AG20443 (cell line): Measurements from ENCODE around the gene ROR2.

Experiments
- DNase-seq: peaks from one replicate; pipeline ENCODE4 v3.0.0; 2012; ENCODE audit warnings: low spot score, mixed read lengths

ROR2 gene

GRCh38 chr9:91714874-91715615 lies 235.0 kb downstream of the ROR2 start:
- no peak for DNase-seq

- DNase-seq: peak; percentile 76
These were observed 235.8 kb downstream of the ROR2 start for GRCh38 chr9:91714020-91714806.

- DNase-seq: no peak
These were observed 237.2 kb downstream of the ROR2 start for GRCh38 chr9:91712811-91713210.

GRCh38 chr9:91711755-91712601 lies 238.1 kb downstream of the ROR2 start:
- DNase-seq: no peak

- DNase-seq: no peak
These were observed 239.9 kb downstream of the ROR2 start for GRCh38 chr9:91710158-91710557.

- no peak for DNase-seq
These were observed 244.6 kb downstream of the ROR2 start for GRCh38 chr9:91705386-91705785.

DNA sequence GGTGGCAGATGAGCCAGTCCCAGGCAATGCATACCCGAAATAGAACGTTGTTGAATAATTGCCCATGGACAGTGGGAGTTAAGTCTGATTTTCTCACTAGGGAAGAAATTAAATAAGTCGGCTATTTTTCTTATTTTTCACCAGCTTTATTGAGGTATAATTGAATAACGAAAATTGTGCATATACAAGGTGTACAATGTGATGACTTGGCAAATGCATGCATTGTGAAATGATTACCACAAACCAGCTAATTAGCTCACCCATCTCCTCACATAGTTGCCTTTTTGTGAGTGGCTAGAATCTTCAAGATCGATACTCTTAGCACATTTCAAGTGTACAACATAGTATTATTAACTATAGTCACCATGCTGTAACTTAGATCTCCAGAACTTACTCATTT lies 249.6 kb downstream of the ROR2 start:
- DNase-seq: no peak

- DNase-seq: no peak
These were observed 251.8 kb downstream of the ROR2 start for GRCh38 chr9:91698266-91698665.

- DNase-seq: no peak
These were observed 252.8 kb downstream of the ROR2 start for GRCh38 chr9:91697201-91697600.

- no peak for DNase-seq
These were observed 255.8 kb downstream of the ROR2 start for GRCh38 chr9:91694081-91694870.

DNA sequence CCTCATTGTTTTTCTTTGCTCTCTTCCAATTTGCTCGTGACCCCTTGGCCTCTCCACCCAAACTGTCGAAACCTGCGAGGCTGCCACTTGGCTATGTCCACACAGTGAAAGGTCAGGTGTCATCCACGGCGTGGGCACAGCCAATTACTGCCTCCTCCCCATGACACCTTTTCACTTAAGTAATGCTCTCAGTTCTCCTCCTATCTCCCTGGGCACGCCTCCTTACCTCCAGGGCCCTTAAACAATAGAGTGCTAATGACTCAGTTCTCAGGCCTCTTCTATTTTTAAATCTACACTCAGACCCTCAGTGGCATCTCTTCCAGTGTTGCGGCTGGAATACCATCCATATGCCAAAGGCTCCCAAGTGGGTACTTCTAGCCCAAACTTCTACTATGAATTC lies 256.8 kb downstream of the ROR2 start:
- no peak for DNase-seq

DNA sequence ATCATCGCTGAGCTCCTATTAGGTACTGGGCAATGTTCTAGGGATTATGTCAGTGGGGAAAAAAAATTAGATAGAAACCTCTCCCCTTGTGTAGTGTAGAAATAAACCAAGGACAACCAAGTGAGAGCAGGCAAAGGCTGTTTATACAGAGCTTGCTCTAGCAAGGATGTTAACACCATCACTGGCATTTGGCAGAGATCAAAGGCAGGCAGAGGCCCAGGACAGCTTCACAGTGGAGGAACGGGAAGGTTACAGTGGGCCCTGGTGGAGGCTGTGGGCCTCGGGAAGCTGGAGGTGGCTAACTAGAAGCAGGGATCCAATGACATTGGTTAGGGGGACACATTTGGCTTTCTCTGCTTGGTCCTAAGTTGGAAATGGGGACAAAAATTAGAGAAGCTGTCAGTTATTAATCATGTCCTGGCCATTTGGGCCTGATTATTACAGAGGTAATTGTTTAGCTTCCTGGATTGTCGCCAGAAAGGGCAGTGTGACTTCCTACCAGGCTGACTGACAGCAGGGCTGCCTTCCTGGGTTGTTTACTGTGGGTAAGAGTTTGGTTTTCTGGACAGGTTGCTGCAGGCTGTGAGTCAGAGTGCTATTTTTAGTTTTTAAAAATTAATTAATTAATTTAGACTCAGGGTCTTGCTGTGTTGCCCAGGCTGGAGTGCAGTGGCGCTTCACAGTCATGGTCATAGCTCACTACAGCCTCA lies 259.3 kb downstream of the ROR2 start:
- no peak for DNase-seq

DNA sequence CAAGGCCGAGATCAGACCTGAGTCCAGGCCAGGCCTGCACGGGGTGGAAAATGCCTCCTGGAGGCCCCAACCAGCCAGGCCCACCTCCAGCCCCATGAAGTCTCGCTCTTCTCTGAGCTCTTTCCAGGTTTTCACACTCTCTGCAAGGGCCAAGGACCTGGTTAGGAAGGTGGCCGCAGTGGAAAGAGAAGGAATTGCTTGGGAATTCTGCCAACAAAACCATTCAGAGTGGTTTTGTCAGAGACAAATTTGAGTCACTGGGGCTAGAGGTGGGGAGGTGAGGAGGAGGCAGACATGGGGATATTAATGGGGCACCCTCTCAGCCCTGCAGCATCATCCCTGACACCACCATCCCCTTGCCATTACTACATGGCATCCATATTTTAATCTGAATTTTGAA lies 261.0 kb downstream of the ROR2 start:
- no peak for DNase-seq

DNA sequence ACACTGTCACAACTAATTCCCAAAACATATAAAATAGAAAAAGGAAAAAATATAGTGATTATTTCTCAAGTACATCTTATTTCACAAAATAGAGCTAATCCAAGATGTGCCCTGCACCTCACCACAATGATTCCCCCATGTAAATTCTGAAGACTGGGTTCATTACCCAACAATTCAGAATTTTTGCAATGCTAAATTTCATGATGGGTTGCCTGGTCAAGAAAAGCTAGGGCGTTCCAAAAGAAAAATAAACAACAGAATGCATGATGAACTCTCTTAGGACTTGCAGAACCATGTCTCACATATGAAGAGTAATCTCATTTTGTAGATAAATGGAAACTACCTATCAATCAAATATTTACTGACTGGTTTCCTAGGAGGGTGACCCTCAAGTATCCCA lies 266.8 kb downstream of the ROR2 start:
- no peak for DNase-seq

- DNase-seq: peak; percentile 53
These were observed 267.2 kb downstream of the ROR2 start for GRCh38 chr9:91682806-91683205.

- peak; percentile 96 for DNase-seq
These were observed 268.3 kb downstream of the ROR2 start for GRCh38 chr9:91681461-91682305.

DNA sequence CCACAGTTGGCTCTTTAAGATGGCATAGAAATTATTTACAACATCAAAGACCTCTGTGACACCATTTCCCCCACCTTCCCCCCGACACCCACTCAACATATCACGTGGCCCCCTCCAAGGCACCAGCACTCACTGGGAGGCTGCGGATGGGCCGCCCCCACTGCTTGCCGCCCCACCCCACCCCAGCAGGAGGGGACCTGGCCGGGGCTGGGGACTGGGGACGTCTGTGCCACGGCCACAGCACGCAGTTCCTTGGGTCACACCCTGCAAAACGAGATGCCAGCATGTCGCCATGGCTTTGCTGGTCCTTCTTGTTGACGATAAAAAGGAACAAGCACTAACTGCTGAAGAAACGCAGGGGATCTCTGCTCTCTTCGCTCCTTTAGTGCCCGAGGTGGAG lies 269.0 kb downstream of the ROR2 start:
- DNase-seq: no peak

GRCh38 chr9:91680106-91680505 lies 269.9 kb downstream of the ROR2 start:
- no peak for DNase-seq

GRCh38 chr9:91678807-91679580 lies 271.0 kb downstream of the ROR2 start:
- DNase-seq: no peak
